Limb (tissue), 2 donors: ENCODE results near the gene DOCK4.

Experiments used
- DNase-seq, 2 donors: peaks; one replicate each; pipeline ENCODE4 v3.0.0-alpha.2; 2016; ENCODE audit errors: extremely low spot score in 2 of 2

DOCK4 gene

DNA sequence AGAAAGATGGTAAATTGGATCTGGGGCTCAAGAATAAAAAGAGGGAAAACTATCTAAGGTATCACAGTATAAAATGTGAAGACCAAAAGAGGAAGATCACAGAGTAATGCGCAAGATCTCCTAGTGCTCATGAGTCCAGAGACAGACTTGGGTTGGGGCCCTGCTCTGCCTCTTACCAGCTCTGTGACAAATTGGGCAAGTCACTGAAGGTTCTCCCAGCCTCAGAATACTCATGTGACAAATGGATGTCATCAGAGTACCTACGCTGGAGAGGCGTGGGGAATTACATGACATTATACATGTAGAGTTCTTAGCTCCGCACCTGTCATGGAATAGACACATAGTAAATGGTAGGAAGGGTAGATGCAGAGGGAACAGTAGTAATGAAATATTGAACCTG is 124.4 kb downstream of the DOCK4 start:
- no peak for DNase-seq

DNA sequence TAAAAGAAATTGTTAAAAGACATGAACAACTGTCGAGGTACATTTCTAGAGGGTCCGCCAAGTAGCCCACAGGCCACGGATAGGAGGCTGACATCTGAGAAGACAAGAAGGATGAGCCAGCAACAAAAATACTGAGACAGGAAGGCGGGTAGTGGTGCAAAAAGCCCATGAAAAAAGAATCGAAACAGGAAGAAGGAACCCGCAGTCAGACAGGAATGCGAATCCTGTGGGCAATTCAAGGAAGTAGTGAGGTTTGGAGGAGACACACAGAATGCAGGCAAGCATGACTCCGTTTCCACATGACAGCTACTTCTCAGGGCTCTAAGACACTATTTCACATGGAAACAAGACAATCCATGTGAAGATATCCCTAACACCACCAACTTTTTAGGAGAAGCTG is 125.2 kb downstream of the DOCK4 start:
- DNase-seq = no peak

DNA sequence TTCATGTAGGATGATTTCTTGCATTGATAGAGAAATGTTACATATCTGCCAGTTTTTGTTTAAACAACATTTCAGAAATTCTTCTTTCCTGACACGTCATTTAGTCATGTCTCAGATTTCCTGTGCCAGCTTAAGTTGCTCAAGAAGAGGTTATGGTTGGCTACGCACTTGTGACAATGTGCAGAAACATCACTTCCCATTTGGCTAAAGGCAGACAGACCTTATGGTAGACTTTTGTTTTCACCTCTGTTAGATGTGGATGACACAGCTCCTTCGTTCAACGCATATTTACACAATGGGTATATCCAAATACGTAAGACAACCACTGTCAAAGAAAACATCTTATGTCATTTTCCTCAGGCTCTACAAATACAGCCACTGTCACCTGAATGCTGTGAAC is 125.8 kb downstream of the DOCK4 start:
- DNase-seq = no peak

DNA sequence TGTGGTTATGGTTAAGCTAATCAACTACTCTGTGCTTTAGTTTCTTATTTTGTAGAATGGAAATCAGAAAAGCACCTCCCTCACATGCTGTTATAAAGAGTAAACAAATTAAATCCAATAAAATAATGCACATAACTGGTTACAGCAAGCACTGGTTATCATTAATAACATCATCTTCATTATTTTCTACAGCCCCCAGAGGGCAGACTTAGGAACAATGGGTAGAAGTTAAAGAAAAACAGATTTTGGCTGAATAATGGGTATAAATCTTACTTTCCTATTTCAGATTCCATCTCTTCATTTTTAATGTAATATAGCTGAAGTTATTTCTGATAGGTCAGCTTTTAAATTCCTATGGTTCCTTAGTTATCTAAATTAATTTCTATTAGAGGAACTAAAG is 126.5 kb downstream of the DOCK4 start:
- no peak for DNase-seq

DNA sequence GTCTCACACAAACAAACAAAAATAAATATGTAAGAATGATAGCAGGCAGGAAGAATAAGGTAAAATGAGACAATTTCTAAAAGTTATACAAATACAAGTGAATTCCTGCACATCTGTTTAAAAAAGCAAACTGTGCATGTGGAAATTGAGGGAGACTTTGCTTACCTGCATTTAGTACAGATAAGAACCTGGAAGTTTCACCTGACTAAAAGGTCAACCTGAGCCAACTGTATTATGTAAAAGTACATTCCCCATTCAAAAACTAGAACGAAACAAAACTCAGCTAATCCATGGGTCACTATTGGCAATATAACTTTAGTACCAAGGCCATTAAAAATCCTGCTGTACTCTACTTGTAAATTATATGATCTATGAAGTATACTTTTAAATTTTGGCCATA is 127.1 kb downstream of the DOCK4 start:
- DNase-seq = no peak

DNA sequence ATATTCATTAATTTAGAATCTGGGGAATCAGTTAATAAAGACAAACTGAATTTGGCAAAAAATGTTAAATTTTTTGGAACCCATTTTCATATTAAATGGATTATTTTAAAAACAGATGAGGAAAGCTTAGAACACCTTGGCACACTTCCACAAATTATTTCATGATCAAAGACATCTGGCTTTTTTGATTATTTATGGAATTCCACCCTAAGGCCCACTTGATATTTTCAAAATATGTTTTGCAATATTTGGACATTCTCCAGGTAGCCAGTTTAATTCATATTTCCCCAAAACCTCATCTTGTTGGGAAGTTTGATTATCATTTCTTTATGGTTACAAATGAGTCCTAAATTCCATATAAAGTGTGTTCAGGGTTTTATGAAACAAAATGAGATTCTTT is 129.9 kb downstream of the DOCK4 start:
- no peak for DNase-seq

DNA sequence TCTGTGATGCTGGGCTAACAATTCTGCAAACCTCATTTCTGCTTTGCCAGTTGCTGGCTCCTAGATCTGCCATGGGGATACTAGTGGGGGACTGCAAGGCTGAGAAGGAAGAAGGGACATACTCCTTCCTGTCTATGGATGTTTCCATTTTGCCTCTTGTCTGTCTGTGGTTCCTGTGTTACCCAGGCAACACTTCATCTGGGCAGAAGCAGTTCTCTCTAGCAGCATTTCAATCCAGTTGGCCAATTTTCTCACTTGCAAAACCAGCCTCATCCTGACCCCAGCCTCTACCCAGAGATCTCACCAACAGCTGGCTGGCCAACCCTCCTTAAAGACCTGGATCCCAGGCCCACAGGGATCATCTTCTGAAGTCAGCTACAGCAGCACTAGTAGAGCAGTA is 131.7 kb downstream of the DOCK4 start:
- no peak for DNase-seq

DNA sequence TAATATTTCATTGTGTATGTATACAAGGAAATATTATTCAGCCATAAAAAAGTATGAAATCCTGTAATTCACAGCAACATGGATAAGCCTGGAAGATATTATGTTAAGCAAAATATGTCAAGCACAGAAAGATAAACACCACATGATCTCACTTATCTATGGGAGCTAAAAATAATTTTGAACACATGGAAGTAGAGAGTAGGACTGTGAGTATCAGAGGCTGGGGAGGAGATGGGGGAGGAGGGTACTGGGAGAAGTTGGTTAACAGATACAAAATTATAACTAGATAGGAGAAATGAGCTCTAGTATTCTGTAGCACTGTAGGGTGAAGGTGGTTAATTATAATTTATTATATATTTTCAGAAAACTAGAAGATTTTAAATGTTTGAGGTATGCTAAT is 132.7 kb downstream of the DOCK4 start:
- DNase-seq = no peak

DNA sequence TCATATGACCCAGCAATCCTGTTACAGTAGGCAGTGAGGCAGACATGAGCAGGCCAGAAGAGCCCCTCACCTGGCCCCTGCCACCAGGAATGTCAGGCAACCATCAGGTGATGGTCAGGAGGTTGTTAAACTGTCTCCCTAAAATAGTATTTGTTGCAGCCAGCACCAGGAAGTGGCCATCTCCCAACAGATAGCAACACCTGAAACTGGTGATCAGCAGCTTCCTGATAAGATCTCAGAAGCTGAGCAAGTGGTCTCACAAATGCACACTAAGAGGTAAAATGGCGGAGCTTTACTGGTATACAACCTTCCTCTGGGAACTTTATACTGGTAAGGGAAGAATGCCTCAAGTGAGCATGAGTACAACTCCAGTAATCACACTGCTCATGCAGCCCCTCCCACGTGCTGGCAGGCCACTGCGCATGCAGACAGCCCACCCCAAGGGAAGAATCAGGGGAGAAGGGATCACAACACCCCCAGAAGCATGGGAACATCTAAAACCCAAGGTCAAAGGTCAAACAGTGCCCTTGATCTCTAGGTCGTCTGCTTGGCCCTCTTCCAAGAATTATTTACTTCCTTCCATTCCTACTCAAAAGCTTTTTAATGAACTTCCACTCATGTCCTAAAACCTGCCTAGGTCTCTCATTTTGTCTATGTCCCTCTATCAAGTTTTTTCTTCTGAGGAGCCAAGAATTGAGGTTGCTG is 133.5 kb downstream of the DOCK4 start:
- no peak for DNase-seq

DNA sequence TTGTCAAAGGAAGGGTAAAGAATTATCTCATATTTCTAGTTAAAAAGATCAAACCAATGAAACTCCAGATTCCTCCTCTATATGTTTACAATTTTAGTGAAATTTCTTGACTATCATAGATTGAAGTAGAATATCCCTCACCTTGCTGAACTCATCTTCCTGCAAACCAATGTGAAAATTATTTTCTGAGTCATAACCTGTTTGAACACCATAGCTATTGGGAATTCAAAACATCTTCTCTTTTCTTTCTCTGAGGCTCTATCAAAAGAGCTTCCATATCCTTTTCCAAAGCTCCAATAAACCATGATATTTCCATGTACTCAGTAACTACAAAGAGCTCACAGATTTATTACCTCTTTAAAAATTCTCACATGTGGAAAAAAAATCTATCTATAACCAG is 134.3 kb downstream of the DOCK4 start:
- DNase-seq = no peak

DNA sequence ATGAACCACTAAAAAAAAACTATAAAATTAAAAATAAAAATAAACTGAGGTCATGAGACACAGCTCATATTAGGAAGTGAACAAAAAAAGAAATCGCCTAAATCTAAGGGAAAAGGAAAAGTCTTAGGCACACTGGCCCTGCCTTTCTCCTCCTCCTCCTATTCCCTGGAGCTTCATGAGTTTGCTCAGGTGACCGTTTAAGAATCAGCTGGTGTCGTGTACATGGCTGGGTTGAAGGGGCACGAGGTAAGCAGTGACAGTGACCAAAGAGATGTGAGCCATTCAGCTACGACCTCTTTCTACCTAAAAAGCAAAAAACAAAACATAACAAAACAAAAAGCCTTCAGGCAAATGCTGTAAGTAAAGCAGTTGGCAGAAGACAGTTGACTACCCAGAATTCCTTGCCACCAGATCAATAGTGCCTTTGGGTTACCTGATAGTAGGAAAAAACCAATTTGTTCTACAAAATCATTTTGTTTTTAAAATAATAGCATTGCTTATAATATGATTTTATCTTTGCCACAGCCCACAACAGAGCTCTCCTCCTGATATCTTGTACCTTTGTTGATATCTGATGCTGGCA is 135.4 kb downstream of the DOCK4 start:
- no peak for DNase-seq

DNA sequence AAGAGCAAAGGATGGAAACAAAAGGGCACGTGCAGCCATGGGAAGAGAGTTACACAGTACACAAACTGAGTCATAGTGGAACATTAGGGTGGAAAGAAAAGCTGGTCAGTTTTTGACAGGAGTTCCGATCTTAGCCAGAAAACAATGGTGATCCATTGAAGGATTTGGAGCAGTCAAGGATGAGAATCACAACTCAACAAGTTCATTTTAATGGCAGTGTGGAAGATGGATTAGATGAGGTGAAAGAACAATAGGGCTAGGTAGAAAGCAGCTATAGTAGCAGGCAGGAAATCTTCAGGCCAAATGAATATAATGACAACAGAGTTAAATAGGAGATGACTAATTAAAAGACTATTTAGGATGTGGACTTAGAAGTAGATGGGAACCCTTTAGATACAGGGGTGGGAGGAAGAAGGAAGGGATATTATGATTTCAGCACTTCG is 136.3 kb downstream of the DOCK4 start:
- no peak for DNase-seq

DNA sequence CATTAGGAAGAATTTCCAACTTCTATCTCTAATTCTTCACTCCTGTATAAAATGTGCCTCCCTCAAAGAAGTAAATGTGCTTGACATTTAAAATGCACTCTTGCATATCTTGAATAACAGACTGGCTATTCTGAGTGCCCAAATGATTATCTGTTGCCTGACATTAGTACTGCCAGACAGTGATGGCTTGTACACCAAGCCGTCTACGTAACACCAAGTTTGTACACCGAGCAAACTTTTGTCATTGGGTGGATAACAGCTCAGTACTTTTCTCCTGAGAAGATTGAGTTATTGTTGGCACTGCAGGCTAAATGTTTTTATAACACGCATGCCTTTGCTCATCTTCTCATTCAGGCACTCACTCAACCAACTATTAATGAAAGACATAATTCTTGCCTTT is 137.2 kb downstream of the DOCK4 start:
- no peak for DNase-seq

DNA sequence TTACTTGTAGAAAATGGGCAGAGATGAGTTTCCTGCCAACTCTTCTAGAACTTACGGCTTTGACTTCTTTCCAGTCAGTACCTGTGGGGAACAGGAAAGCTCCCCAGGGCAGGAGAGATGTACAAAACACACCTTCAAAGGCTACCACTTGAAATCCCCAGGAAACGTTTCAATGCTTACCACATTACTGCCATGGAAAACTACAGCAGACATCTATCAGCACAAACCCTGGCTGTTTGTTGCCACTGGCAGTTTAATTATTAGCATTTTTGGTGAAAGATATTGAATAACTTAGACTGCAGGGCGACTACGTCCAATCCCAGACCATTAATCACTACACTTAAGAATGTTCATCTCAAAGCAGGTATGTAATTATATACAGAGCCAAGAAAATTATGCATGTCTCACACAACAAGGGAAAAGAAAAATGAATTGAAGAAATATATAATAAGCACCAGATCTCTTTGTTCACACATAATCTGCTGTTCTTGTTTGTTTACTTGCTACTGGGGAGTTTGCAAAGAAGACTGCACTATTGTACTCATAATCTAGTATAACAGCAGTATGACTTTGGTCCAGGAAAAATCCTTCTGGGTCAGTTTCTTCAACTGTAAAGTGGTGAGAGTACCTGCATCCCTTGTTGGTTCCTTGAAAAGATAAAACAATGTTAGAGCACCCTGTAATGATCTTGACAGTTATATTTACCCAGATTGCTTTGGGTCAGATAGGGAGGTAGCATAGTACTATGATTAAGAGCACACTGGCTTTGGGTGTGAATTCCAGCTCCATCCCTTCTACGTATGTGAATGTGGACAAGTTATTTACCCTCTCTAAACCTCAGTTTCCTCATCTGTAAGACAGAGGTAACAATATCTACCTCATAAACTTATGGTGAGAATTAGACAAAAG is 138.3 kb downstream of the DOCK4 start:
- no peak for DNase-seq

DNA sequence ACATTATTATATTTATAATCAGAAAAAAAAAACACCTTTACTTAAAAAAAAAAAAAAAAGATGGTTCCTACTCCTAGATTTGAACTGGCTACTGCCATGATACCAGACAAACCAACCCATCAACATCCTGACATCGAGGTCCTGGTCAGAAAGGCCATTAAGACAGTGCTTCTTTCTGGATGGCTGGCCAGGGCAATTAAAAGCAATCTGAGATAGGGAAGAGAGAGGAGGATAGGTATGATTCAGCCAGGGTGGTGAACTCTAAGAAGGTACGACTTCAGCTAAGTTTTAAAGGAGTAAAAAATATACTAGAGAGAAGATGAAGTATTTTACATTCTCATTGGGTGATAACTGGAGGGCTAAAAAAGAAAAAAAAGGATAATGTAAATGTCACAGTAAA is 139.0 kb downstream of the DOCK4 start:
- no peak for DNase-seq

DNA sequence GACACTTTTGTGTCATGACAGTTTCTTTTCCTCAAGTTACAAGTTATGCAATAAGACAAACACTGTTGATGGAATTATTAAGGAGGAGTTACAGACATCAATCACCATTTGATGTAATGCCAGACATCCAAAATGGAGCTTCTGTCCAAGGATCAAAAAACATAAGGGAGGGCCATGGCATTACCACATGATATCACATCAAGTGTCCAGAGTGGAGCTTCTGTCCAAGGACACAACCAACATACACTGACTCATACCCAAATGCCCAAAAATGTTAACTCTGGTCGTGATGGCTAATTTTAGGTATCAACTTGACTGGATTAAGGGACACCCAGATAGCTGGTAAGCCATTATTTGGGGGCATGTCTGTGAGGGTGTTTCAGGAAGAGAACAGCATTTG is 140.4 kb downstream of the DOCK4 start:
- no peak for DNase-seq

DNA sequence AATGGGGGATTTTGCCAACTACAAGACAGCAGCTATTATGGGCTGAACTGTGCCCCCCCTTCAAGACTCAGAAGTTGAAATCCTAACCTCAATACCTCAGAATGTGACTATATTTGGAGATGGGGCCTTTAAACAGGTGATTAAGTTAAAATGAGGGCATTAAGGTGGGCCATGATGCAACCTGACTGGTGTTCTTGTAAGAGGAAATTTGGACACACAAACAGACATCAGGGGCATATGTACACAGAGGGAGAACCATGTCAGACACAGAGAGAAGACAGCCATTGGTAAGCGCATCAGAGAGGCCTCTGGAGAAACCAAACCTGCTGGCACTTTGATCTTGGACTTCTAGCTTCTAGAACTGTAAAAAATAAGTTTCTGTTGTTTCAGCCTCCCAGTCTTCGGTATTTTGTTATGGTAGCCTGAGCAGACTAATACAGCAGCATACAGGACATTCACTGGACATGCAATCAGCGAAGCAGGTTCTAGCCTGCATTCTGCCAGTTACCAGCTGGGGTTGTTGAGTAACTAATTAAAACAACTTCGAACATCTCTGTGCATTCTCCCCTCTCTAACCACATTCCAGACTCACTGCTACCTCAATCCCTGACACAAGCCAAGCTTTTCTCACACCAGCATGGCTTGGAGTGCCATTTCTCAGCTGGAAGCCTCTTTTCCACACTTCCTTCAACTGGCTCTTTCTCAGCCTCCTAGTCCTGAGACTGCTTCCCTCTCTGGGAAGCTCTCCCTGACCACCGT is 141.4 kb downstream of the DOCK4 start:
- no peak for DNase-seq

DNA sequence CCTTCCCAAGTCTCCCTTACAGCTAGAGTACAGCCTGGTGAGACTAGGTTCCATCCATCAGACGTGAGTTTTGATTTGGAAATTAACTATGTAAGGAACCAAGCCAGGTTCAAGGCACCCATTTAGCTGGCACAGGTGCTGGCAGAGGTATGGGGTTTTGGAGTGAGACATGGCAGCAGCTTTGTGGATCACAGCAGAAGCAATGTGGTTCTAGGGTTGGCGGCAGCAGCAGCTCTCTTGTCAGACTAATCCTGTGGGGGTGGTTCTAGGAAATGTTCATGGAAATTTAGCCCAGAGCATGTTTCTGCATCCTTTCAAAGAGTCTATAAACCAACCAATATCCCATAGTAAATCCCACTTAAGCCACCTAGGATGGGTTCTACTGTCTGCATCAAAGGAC is 142.2 kb downstream of the DOCK4 start:
- no peak for DNase-seq

DNA sequence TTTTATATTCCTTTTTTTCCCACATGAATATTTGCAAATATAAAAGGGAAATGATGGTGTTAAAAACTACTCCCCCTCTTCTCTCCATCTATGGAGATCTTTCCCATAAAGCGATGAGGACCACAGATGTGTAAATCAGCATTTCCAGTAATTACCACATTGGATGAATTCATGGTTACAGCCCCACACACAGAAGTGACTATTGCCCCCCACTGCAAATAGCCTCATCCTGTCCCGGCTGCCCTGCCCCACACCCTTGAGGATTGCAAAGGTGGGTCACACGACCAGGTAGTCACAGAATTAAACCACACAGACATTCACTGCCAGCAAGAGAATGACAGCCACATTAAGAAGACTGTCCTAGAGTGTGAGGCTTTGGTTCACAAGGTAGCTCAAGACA is 145.1 kb downstream of the DOCK4 start:
- DNase-seq = no peak

DNA sequence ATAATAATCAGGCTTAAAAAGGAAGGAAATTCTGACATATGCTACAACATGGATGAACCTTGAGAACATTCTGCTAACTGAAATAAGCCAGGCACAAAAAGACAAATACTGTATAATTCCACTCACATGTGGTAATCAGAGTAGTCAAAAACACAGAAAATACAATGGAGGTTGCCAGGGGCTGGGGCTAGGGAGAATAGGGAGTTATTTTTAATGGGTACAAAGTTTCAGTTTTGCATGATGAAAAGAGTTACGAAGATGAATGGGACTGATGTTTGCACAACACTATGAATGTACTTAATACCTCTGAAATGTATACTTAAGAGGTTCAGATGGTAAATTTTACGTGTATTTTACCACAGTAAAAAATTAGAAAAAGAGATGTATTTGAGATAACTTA is 145.6 kb downstream of the DOCK4 start:
- no peak for DNase-seq

DNA sequence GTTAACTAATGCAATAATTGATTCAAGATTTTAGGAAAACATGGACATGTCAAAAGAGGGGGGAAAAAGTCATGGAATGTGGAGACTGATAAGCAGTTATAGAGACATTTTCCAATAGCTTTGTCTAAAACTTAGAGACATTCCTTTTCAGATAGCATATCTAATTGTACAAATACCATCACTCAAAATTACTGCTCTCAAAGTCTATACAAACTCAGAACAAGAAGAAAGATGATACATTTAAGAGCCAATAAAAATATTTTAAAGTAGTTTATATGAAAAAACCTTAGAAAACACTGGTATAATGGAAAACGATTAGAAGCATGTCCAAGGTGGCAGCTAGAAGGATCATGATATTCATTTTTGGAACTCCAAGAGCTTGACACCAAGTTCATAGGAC is 146.5 kb downstream of the DOCK4 start:
- no peak for DNase-seq

DNA sequence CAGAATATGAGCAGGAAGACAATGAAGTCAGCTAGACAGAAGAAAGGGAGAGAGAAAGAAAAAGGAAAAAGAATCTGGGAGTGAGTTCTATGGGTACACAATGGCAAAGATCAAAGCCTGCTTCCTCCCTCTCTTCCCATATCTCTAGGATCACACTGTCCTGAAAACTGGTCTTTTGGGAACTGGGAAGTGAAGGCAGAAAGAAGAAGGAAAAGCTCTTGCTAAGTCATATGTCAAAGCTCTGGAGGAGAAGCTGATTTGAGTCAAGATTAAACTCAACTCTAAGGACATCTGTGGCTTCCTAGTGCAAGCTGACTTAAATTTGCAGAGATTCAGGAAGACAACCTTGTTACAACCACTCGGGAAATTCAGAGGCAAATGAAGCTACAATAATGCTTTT is 147.5 kb downstream of the DOCK4 start:
- no peak for DNase-seq
